CD14-positive monocyte (primary cell): ENCODE results near the gene ANKRD28. TPM values are rescaled to one million over a fixed set of nuclear protein-coding genes. Genes with fewer than 3 reads are reported as not detected.

ENCODE experiments used
- DNase-seq, 3 donors: peaks; one replicate each; pipeline ENCODE4 v3.0.0-alpha.2; 2011 to 2022
- H2AFZ ChIP-seq: 2 replicates; pipeline ENCODE4 v1.6.0; 2012; ENCODE audit warnings: mild to moderate bottlenecking, low read depth, low read length, inconsistent platforms; ENCODE audit not compliant: insufficient read depth, poor library complexity, severe bottlenecking
- H3K27ac ChIP-seq, 2 donors: 1 replicate in 1 of 2; 2 replicates in 1 of 2; pipeline ENCODE4 v1.5.1; 2012 to 2013; ENCODE audit warnings: low read length in 2 of 2, control low read depth in 1 of 2, inconsistent platforms in 1 of 2, low read depth in 1 of 2, mild to moderate bottlenecking in 1 of 2
- H3K27me3 ChIP-seq, 2 donors: one replicate each; pipeline versions ENCODE4 v1.6.0 to v1.6.1; 2011 to 2013; ENCODE audit warnings: low read length in 2 of 2; ENCODE audit not compliant: control insufficient read depth in 2 of 2, insufficient read depth in 2 of 2
- H3K36me3 ChIP-seq, 2 donors: replicated peaks in 1 of 2; 1 replicate in 1 of 2; 2 replicates in 1 of 2; pipeline versions ENCODE4 v1.5.1 to v1.6.1; 2012 to 2013; ENCODE audit warnings: low read length in 2 of 2, control low read depth in 1 of 2, inconsistent platforms in 1 of 2, mild to moderate bottlenecking in 1 of 2; ENCODE audit not compliant: insufficient read depth in 2 of 2, control insufficient read depth in 1 of 2
- H3K4me1 ChIP-seq, 2 donors: 1 replicate in 1 of 2; 2 replicates in 1 of 2; pipeline versions ENCODE4 v1.5.1 to v1.6.1; 2012 to 2013; ENCODE audit warnings: low read length in 2 of 2, control low read depth in 1 of 2, inconsistent platforms in 1 of 2, mild to moderate bottlenecking in 1 of 2, moderate library complexity in 1 of 2; ENCODE audit not compliant: insufficient read depth in 2 of 2, control insufficient read depth in 1 of 2
- H3K4me2 ChIP-seq: replicated peaks from 2 replicates; pipeline ENCODE3; 2012; ENCODE audit warnings: low read length, moderate library complexity, mild to moderate bottlenecking; ENCODE audit not compliant: poor library complexity, severe bottlenecking; ENCODE audit errors: extremely low read depth
- H3K4me3 ChIP-seq, 3 experiments: fragments of 200-600 bp in 1 of 3; sonication (generic) in 1 of 3; replicated peaks in 1 of 3; 1 replicate in 2 of 3; 2 replicates in 1 of 3; pipeline ENCODE4 v1.5.1; 2011 to 2013; ENCODE audit warnings: low read length in 3 of 3, mild to moderate bottlenecking in 3 of 3, control low read depth in 2 of 3, low read depth in 2 of 3, inconsistent platforms in 1 of 3, moderate library complexity in 1 of 3
- H3K79me2 ChIP-seq: 2 replicates; pipeline ENCODE4 v1.6.0; 2012; ENCODE audit warnings: mild to moderate bottlenecking, control low read depth, inconsistent platforms, low read length, moderate library complexity; ENCODE audit not compliant: insufficient read depth
- H3K9ac ChIP-seq: 2 replicates; pipeline ENCODE4 v1.6.0; 2017; ENCODE audit warnings: low read length, mild to moderate bottlenecking; ENCODE audit not compliant: insufficient read depth, poor library complexity, severe bottlenecking
- H3K9me3 ChIP-seq, 2 donors: replicated peaks in 1 of 2; 1 replicate in 1 of 2; 2 replicates in 1 of 2; pipeline versions ENCODE4 v1.5.1 to v1.6.1; 2012 to 2013; ENCODE audit warnings: low read length in 2 of 2, control low read depth in 1 of 2; ENCODE audit not compliant: control insufficient read depth in 1 of 2, insufficient read depth in 1 of 2
- H4K20me1 ChIP-seq: 2 replicates; pipeline ENCODE4 v1.6.0; 2012; ENCODE audit warnings: mild to moderate bottlenecking, low read length, control low read depth, moderate library complexity; ENCODE audit not compliant: insufficient read depth
- H3K27ac Mint-ChIP-seq, 7 donors: one replicate each; pipeline ENCODE4 v1.8.0; 2020; ENCODE audit warnings: mild to moderate bottlenecking in 7 of 7, mixed read lengths in 7 of 7, moderate library complexity in 6 of 7, inconsistent platforms in 2 of 7
- H3K27me3 Mint-ChIP-seq, 3 donors: one replicate each; pipeline ENCODE4 v1.8.0; 2021 to 2022; ENCODE audit warnings: low read depth in 3 of 3, mild to moderate bottlenecking in 3 of 3, mixed read lengths in 3 of 3, moderate library complexity in 3 of 3, inconsistent platforms in 1 of 3
- H3K36me3 Mint-ChIP-seq, 2 donors: one replicate each; pipeline ENCODE4 v1.8.0; 2020; ENCODE audit warnings: mixed read lengths in 2 of 2, inconsistent platforms in 1 of 2, mild to moderate bottlenecking in 1 of 2
- H3K4me1 Mint-ChIP-seq: one replicate; pipeline ENCODE4 v1.8.0; 2020; ENCODE audit warnings: mild to moderate bottlenecking, mixed read lengths
- H3K4me3 Mint-ChIP-seq, 2 donors: one replicate each; pipeline ENCODE4 v1.8.0; 2020; ENCODE audit warnings: mild to moderate bottlenecking in 2 of 2, mixed read lengths in 2 of 2, moderate library complexity in 1 of 2
- H3K9me3 Mint-ChIP-seq, 7 donors: one replicate each; pipeline ENCODE4 v1.8.0; 2020 to 2022; ENCODE audit warnings: mixed read lengths in 7 of 7, mild to moderate bottlenecking in 6 of 7, moderate library complexity in 6 of 7, inconsistent platforms in 2 of 7
- WGBS: methylation state at CpG from one replicate; pipeline ENCODE4 v1.1.5; 2013; ENCODE audit warnings: missing lambda C conversion rate; ENCODE audit not compliant: insufficient coverage; 5-methylcytosine and 5-hydroxymethylcytosine counted together
- intact Hi-C, 2 donors: fragments of 100-400 bp; cut with micrococcal nuclease; formaldehyde crosslinking; loops; one replicate each; pipeline versions ENCODE4 v1.15.0 to v1.15.1; 2023
- polyA plus RNA-seq, 3 donors: library from polyadenylated mRNA; depleted of rRNA in 1 of 3; unstranded in 2 of 3; stranded (reverse) in 1 of 3; fragments of 300-500 nt in 2 of 3; fragments of >200 nt in 1 of 3; fragmentation: Illumina TruSeq in 2 of 3; gene quantifications; 1 replicate in 2 of 3; 2 replicates in 1 of 3; pipeline ENCODE4 v1.2.3, GENCODE V29; 2012 to 2021
- TF ChIP-seq, protein P1 (sequence below): fragments of 200-600 bp; IDR thresholded peaks from one replicate; pipeline ENCODE4 v1.8.0; 2022; ENCODE audit warnings: antibody characterized with exemption, mild to moderate bottlenecking

Gene ANKRD28
- polyA plus RNA-seq, 3 donors = 5.9 to 11.5 (median 7.9) TPM

GRCh38 chr3:15633766-15634598 lies 163.8 kb downstream of the ANKRD28 start:
- no peak for DNase-seq
- Histone ChIP-seq H3K79me2 (no peaks in the 10 kb centered on the region), H3K9me3 (no peaks in the 10 kb centered on the region), H3K4me3 (no peak overlapping the region), H3K36me3 (no peaks in the 10 kb centered on the region), H4K20me1 (no peaks in the 10 kb centered on the region), H3K27me3 (no peaks in the 10 kb centered on the region), H3K4me2 (no peak overlapping the region), H3K4me1 (peaks cover 12 to 17% of the 10 kb centered on the region in 2 donors), H3K27ac (no peak overlapping the region), H3K9ac (no peak overlapping the region), H2AFZ (no peak overlapping the region)
- intact Hi-C loops = loop anchor here (5.0 to 10.0 kb wide), 2 partner anchors 51 to 178 kb away; no protein-coding TSS in a partner anchor
- TF ChIP-seq, protein P1, sequence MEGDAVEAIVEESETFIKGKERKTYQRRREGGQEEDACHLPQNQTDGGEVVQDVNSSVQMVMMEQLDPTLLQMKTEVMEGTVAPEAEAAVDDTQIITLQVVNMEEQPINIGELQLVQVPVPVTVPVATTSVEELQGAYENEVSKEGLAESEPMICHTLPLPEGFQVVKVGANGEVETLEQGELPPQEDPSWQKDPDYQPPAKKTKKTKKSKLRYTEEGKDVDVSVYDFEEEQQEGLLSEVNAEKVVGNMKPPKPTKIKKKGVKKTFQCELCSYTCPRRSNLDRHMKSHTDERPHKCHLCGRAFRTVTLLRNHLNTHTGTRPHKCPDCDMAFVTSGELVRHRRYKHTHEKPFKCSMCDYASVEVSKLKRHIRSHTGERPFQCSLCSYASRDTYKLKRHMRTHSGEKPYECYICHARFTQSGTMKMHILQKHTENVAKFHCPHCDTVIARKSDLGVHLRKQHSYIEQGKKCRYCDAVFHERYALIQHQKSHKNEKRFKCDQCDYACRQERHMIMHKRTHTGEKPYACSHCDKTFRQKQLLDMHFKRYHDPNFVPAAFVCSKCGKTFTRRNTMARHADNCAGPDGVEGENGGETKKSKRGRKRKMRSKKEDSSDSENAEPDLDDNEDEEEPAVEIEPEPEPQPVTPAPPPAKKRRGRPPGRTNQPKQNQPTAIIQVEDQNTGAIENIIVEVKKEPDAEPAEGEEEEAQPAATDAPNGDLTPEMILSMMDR = no peak
- no peak overlapping the region for H3K4me3 Mint-ChIP-seq
- H3K27me3 Mint-ChIP-seq = peaks cover 2% of the 10 kb centered on the region in 3 donors
- peak overlapping the region in 1 of 7 donors; percentile 30 for H3K27ac Mint-ChIP-seq
- no peaks in the 10 kb centered on the region for H3K9me3 Mint-ChIP-seq
- H3K36me3 Mint-ChIP-seq = peaks cover 13 to 19% of the 10 kb centered on the region in 2 donors
- H3K4me1 Mint-ChIP-seq = peaks cover 30% of the 10 kb centered on the region
- 100% methylated on average over 1 of the region's 4 CpGs for WGBS

DNA sequence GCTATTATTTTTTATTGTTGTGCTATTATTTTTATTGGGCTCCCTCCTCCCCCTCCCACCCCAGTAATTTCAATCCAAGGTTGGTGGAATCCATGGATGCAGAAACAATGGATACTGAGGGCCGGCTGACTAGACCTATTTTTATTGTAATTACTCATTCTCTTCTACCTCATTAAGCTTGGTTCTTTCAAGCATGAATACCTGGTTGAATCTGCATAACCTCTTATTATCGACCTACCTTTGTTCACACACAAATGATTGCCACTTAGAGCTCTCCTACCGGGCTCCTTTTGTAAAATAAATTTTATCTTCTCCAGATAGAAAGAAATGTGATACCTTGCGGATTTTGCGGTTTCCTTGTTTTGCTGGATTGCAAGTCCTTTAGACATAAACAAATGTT lies 164.6 kb downstream of the ANKRD28 start:
- Histone ChIP-seq H3K36me3 (no peaks in the 10 kb centered on the region), H3K27me3 (no peaks in the 10 kb centered on the region), H3K27ac (no peak overlapping the region), H3K79me2 (no peaks in the 10 kb centered on the region), H3K9ac (no peak overlapping the region), H2AFZ (no peak overlapping the region), H3K4me3 (no peak overlapping the region), H3K9me3 (no peaks in the 10 kb centered on the region), H3K4me1 (peaks cover 12 to 17% of the 10 kb centered on the region in 2 donors), H3K4me2 (no peak overlapping the region), H4K20me1 (no peaks in the 10 kb centered on the region)
- intact Hi-C loops = loop anchor here (5.0 to 10.0 kb wide), 2 partner anchors 52 to 179 kb away; no protein-coding TSS in a partner anchor
- Mint-ChIP-seq H3K27ac (no peak overlapping the region), H3K4me3 (no peak overlapping the region), H3K36me3 (peaks cover 13 to 17% of the 10 kb centered on the region in 2 donors), H3K9me3 (no peaks in the 10 kb centered on the region), H3K4me1 (peaks cover 30% of the 10 kb centered on the region), H3K27me3 (peaks cover 2% of the 10 kb centered on the region in 3 donors)
- 100% methylated on average over 1 of the region's 5 CpGs for WGBS
- TF ChIP-seq, protein P1 = no peak
- no peak for DNase-seq
